ENCODE data around the gene TSPAN15.

Gene TSPAN15

DNA sequence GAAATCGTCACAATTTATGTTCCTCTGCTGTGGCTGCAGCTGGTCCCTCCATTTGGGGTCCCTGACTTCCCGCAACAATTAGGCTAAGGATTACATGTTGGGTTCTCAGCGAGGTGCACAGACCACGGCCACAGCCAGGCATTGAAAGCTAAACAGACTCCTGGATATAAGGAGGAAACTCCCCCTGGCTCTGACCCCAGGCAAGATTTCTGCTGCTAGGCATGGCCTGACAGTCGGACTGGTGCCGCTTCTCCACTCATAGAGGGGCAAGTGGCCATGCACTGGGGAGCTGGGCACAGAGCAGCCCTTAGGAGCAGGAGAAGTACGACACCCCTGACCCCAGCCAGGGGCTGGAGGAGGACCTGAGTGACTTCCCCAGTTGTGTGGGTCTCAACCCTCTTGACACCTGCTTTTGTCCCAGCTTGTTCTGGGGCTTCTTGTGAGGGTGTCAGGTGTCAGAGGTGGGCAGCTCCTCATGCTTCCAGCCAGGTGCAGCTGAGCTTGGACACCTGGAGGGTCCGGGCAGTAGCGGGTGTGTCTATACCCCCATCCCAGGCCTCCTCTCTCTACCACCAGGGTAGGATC lies 38.3 kb downstream of the TSPAN15 start:
- no peak for DNase-seq

DNA sequence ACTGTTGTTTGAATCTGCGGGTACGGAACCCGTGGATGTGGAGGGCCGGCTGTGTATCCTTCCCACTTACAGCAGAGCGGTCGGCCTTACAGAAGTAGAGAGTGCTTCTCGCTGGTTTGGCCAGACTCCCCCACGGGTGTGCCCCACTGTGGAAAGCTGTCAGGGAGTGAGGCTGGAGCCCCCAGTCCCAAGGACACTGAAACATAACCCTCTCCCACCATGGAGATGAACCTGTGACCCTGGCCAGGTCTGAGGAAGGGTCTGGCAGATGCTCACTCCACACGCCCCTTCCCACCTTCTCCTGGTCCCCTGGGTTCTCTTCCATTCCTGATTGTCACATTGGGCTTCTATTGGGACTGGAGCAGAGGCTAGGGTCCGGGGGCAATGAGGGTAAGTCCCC lies 39.6 kb downstream of the TSPAN15 start:
- DNase-seq = no peak

DNA sequence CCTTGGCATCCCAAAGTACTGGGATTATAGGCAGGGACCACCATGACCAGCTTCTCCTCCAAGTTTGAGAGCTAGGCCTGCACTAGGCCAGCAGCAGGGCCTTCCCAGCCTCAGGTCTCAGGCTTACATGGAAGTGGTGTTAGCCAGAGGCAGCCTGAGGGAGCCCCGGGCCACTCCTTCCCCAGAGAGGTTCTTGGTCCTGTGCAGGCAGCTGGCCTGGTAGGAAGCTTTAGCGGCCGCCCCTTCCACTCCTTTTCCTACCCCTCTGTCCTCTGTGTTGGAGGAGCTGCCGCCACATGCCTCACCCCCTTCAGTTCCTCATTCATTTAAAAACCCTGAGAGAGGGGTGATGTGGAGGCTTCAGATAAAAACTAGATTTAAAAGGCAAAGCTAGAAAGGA lies 40.3 kb downstream of the TSPAN15 start:
- no peak for DNase-seq

DNA sequence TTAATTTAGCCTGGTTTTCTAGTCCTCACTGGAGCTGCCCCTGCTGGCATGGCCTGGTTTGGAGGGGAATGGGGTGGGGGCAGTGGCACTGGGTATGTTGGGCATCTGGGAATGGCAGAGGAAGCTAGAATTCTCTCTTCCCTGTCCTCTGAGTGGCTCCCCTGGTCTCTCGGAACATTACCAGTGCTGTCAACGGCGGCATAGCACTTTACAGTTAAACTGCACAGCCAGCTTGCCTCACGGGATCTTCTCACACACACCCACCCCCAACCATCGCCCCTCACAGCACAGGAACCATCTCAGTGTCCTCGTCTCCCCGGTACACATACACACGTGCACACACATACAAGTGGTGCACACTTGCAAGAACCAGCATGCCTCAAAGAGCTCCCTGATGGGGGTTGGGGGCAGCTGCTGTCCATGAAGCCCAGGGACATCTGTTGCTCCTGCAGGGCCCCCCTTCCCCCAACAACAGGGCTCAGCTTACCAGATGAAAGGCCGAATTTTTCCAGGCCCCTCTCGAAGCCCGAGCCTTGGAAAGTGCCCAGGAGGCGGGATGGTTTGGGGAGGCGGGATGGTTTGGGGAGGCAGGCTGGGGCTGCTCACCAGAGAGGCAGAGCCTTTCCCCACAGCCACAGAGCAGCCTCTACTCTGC lies 41.0 kb downstream of the TSPAN15 start:
- DNase-seq = no peak

DNA sequence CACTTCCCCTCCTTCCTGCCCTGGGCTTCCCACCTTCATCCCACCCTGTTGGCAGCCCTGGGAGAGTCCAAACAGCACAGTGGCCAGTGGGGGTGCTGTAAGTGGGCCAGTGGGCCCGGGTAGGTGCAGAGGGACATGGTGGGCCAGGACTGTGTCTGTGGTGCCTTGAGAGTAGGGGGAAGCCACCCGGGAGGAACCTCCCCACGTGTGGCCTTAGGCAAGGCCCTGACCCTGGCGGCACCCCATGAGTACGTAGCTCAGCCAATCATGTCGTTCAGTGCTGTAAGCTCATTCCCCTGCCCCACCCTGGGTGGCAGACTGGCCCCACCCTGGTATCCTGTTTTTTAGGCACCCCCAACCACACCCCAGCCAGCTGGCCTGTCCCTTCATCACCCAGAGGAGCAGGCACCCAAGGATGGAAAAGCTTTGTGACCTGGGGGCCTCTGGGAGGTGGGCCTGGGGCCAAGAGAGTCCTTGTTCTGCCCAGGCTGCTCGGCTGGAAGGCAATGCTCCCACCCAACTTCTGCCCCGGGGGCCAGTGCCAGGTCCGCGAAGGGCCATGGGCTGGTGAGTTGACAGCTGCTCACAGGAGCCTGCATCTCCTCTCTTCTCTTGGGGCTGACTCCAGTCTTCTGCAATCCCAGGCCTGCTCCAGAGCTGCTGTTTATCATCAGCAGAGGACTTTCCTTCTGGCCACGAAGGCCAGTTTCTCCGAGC lies 41.6 kb downstream of the TSPAN15 start:
- DNase-seq = no peak

DNA sequence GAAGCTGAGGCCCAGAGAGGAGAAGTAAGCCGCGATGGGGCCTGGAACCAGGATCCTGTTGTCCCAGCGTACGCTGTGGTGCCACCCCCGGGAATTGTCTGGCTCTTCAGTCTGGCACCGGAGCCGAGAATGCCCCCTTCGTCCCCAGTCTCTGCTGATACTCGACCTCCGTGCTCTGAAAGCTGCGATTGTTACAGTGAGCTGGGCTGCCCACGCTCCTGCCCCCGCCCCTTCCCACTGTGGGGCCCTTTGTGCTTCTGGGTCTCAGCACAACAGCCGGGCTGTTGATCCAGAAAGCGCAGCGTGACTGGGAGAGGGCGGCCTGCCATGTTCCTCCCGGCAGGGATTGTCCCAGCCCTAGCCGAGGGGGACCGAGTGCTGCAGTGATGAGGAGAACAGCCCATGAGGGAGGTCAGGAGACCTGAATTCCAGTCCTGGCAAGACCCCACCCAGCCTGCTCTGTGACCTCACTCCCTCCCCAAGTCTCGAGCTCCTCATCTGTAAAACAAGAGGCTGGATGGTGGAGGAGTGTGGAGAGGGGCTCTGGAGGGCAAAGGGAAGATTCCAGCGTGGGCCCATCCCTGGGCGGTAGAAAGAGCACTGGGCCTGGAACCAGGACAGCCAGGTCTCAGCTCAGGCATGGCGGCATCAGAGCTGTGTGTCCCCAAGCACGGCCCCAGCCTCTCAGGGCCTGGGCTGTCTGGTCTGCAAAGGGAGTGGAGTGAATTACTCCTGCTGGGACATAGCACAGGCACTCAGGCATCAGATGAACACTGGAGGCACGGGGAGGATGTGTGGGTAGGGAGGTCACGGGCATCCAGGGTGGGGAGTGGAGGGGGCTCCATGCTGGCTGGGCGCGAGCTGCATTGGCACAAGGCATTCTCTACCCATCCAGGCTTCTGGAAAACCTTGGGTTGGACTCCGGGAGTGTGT lies 43.6 kb downstream of the TSPAN15 start:
- no peak for DNase-seq

DNA sequence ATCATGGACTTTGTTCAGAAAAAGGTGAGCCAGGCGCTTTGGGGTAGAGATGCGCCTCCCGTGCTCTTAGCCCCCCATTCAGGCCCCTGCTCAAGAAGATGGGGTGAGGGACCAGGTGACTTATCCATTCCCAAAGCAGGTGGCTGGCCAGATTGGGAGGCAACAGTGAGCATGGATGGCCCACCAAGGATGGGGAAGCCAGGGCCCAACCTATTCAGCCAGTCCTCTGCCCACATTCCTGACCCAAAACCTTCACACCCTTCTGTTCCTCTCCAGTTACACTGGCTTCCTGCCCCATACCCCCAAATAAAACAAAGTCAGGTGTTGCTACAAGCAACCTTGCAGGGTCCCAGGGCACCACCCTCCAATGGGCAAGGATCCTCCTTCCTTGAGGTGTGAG lies 44.4 kb downstream of the TSPAN15 start:
- no peak for DNase-seq

DNA sequence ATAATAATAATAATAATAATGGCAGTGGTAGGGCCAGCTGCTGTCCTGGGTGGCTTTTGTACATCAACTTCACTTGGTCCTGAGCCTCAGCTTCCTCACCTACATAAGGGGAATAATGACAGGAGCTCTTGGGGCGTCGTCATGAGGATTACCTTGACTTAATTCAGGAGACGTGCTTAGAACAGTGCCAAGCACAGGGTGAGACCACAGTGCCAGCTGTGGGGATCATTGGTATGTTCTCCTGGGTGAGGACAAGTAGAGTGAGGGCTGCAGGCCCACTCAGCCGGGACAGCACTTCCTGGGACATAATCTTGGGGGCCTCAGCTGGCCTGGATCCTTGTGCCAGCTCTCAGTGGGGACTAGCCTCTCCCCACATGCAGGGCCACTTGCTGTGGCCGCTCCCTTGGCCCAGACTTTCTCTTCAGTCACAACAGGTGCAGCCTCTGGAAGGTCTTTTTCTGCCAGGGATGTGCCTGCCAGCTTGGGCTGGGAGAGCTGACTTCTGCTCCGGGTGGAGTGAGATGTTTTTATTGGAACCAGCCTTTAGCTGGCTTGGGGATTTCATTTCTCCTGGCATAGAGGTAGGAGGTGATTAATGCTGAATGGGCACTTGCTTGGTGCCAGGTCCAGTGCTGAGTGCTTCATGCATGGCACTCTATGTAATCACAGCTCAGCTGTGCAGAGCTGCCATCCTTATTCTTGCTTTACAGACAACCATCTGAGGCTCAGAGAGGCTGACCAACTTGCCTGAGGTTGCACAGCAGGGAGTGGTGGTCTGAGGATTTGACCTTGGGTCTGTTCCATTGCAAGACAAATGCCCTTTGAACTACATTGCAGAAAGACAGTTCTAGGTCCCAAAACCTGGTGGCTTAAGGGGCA lies 45.3 kb downstream of the TSPAN15 start:
- DNase-seq = no peak

DNA sequence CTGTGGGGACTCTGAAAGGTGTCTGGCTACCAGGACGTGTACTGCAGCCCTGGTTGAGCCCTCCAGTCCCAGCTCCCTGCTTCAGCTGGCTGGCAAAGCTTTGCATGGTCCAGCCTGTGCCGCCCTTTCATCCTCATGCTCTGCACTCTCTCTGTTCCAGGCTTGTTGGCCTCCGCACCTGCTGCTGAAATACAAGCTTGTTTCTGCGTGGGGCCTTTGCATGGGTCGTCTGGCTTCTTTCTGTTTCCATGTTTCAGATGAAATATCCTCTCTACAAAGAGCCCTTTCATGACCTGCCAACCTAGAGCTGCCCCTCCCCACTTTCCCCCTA lies 45.9 kb downstream of the TSPAN15 start:
- DNase-seq = no peak

DNA sequence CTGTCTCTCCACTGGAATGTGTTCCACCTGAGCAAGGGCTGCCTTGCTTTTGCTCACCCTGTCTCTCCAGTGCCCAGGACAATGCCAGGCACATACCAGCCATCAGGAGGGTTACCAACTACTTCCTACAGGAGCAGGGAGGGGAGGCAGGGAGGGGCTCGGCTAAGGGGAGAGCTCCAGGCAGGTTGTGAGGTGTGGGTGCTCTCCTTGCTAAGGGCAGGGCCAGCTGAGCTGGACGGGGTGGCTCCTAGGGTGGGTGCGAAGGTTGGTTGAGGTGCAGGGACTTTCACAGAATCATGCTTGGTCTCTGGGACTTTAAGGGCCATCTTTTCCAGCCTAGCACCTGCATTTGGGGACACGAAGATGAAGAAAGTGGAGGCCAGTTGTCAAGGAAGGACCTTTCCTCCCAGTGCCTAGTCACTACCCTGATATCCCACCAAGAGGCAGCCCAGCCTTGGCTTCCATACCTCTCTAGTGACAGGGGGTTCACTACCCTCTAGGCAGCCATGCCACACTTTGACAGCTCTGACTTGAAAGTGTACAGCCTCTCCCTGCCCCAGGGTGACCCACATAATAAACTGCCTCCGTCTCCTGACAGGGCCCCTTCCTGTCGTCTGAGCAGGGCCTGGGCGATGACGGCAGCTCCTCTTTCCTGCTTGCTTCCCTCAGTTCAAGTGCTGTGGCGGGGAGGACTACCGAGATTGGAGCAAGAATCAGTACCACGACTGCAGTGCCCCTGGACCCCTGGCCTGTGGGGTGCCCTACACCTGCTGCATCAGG lies 46.5 kb downstream of the TSPAN15 start:
- no peak for DNase-seq

DNA sequence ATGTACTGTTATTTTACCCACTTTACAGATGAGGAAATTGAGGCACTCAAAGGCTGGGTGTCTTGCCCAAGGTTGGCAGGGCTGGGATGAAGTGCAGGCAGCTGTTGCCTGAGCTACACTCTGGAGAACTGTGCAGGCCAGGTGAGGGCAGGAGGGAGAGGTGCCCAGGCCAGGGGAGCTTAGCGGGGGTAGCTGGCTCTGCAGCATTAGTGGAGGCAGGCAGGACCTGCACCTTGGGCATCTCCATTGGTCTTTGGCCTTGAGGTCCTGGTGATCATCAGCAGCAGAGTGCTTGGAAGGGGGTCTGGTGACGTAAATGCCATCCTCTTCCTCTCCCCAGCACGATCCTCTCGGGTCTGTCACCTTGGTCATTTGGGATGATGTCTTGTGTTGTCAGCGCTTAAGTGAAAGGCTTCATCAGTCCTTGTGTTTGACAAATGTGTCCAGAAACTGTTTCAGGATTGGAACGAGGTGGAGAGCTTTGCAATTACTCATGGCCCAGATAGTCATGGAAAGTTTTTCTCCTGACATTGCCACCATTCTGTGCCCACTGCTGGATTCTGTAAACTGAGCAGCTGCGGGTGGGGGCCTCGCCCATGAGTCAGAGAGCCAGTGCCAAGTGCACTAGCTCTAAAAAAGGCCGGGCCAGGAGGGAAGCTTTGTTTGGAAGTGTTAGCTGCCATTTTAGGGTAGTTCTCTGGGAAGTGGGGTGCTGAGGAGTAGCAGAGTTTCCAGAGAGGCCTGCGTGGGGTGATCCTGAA lies 47.6 kb downstream of the TSPAN15 start:
- no peak for DNase-seq

DNA sequence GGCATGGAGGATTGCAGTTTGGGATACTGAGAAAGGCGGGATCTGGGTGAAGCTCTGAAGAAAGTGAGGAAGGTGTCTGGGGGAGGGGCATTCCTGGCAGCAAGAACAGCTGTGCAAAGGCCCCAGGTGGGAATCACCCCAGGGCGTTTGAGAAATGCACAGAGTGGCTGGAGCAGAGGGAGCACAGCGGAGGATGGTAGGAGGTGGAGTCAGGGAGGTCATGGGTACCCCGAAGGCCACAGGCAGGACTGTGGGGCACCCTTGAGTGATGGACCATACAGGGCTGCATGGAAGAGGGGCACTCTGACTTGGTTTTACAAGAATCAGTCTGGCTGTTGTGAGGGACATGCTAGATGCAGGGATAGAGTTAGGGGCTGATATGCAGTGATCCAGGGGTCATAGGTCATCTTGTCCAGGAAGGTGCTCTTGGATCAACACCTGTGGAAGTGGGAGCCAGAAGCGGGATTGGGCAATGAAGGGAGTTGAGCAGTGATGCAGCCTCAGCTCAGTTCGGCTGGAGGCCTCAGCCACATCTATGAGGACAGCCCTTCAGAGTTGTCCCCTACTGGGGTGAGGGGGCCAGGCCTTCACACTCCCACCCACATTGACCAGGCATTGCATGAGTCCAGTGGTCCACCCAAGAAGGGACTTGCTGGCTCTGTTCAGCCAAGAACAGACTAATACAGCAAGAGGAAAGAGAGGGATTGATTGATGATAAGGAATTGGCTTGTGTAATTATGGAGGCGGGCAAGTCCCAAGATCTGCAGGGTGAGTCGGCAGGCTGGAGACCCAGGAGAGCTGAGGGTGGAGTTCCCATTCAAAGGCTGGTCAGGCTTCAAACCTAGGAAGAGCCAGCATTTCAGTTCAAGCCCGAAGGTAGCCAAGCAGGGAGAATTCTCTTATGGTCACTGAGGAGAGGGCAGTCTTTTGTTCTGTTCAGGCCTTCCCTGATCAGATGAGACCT lies 48.7 kb downstream of the TSPAN15 start:
- no peak for DNase-seq

DNA sequence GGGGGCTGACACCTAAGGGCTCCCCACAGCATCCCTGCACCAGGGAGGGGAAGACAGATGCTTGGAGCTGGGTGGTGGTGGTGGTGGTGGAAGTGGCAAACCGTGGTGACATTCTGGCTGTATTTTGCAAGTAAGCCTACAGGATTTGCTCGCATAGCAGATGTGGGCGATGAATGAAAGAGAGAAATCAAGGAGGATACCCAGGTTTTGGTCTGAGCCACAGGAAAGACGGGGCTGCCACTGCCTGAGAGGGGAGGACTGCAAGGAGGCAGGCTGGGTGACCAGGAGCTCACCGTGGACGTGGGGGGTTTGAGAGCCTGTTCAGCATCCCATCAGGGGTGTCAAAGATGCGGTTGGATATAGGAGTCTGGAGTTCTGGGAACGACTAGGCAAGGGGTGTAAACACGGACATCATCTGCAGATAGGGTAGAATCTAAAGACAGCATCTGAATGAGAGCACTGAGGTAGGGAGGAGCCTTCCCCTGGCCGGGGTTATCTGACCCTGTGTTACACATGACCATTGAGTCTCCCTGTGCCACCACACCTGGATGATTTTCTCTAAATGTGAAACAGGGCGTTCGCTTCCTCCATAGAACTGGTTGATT lies 49.7 kb downstream of the TSPAN15 start:
- DNase-seq = no peak

DNA sequence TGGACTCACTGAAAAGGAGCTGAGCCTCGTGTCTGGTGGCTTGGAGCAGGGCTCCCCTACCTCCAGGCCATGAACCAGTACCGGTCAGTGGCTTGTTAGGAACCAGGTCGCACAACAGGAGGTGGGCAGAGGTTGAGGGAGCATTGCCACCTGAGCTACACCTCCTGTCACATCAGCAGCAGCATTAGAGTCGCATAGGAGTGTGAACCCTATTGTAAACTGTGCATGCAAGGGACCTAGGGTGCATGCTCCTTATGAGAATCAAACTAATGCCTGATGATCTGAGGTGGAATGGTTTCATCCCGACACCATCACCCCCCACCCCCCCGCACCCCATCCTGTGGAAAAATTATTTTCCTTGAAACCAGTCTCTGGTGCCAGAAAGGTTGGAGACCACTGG lies 50.4 kb downstream of the TSPAN15 start:
- no peak for DNase-seq

DNA sequence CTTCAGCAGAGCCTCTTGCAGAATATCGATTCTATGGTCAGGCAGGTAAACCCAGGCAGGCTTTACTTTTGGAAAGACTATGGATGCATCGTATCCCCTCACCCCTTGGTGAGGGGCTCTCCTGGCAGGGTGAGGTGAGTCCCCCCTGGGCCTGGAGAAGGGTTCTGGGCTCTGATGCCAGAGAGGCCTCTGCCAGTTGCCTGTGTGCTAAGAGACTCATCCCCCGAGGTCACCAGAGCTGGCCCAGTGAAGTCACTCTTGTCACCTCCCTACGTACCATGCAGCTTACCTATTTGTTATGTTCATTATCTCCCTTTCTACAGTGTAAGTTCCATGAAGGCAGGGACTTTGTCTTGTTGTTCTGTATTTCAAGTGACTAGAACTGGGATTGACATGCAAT lies 51.3 kb downstream of the TSPAN15 start:
- no peak for DNase-seq

DNA sequence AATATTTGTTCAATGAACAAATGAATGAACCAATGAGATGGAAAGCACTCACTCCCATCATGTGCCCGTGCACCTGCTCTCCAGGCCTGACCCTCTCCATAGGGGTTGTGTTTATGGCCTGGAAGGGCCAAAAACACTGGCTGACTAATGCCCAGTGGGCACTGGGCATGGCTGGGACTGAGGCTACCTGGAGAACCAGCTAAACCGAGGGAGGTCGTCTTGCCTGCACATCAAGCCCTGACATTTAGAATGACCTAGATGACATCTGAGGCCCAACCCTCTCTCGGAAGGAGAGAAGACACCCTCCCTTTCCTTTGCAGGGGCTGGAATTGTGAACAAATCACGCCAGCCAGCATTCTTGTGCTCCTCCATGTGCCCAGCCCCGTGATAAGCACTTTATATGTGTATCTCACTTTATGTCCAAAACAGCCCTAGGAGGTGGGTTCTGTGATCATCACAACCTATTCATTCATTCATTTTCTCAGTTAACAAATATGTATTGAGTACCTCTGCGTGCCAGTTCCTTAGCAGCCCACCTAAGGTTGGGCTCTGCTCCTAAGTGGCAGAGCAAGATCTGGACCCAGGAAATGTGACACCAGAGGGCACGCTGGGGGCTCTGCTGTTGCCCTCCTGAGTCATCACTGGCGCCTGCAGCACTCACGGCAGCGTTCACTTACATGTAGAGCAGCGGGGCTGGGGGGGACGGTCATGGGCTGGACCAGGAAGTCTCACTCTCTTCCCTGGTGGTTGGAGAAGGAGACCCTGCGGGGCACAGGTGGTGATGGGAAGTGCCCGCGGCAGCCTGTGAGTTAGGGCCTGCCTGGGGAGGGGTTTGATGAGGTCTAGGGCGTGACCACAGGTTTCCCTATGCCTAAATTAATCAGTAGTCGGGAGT lies 52.0 kb downstream of the TSPAN15 start:
- DNase-seq = no peak

DNA sequence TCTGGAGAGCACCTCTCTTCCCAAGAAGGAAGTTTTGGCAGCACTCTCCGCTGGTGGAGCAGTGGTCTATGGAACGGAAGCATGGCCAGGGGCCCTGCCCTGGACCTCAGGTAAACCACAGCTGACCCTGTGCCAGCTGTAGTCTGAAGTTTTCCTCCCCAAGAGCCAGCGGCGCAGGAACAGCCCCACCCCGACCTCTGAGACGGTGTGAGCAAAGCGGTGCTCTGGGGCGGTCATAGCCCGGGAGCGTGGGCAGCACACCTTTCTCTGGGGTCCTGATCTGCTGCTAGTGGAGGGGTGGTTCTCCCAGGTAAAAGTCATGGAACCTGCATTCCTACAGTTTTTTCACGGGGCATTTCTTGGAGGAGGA lies 52.6 kb downstream of the TSPAN15 start:
- DNase-seq = no peak

DNA sequence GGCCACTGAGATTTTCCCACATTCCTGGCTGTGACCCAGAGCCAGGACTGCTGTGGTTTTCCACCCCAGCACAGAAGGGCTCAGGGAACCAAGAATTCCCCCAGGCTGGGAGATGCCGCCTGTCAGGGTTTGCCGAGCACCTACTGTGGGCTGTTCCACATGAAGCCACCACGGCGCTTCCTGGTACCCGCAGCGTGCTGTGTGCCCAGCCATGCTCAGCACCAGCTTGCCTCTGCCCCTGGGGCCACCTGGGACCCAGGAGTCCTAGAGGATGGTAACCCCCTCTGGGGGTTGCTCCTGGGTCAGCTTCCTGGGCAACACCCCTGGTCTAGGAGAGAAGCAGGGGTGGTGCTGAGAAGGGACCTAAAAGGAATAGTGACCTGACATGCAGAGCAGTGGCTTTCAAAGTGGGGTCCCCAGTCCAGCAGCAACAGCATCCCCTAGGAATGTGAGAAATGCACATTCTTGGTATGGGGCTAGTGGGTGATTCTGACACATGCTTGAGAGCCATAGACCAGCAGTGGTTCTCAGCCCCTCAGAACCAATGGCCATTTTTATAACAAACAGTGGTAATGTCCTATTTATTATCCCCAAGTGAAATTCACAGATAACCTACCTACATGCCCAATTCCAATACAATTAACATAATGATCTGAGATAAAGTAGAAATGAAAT lies 53.4 kb downstream of the TSPAN15 start:
- no peak for DNase-seq

Data from NCI-H1436 treated with DMSO at 0.1 percent for 48 hours (cell line).